ENCODE measurements around the gene PWWP2B.

DNA sequence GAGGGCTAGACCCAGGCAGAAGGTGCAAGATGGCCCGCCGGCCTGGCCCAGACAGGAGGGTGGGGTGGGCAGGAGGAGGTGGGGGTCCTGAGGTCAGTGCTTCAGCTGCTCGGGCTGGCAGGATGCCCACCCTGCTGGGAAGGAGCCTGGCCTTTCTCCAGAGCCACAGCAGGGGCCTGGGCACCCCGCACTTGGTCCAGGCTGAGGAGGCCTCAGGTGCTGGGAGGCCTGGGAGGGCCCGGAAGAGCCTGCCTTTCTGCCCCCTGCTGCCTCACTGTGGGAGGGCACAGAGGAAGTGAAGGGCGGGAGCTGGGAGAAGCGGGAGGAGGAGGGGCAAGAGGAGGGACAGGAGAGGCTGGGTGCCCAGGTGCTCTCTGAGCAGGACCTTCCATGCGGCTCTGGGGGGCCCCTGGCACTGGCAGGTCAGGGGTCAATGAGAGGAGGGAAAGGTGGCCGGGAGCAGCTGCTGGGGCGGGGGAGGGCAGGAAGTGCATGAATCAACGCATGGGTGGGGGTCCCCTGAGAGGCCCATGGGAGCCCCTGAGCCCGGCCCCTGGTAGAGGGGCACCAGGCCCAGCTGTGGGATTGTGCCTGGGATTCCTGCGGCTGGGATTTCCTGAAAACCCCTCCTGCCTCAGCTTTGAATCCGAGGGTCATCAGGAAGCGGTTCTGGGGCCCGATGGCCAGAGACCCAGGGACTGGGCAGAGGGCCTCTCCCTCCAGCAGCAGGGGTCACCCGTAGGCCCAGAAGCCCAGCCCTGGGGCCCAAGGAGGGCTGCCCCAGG lies 49.9 kb downstream of the PWWP2B start:
- TF ChIP-seq CTBP1 (IDR thresholded peaks at IDR 0.05; ENCODE audit: borderline replicate concordance): no peak
- no peak for TF ChIP-seq FOXK2 (IDR thresholded peaks at IDR 0.05)
- no peak for TF ChIP-seq TARDBP (IDR thresholded peaks at IDR 0.05)
- TF ChIP-seq FOXA1 (IDR thresholded peaks at IDR 0.05): no peak
- TF ChIP-seq FOXM1 (IDR thresholded peaks at IDR 0.05; ENCODE audit: borderline replicate concordance): no peak
- TF ChIP-seq ARNT (IDR thresholded peaks at IDR 0.05): no peak
- no peak for TF ChIP-seq ZNF384 (IDR thresholded peaks at IDR 0.05)
- no peak for TF ChIP-seq ELF4 (IDR thresholded peaks at IDR 0.05)
- no peak for TF ChIP-seq SP1 (IDR thresholded peaks at IDR 0.05)
- no peak for TF ChIP-seq LEF1 (IDR thresholded peaks at IDR 0.05; ENCODE audit: borderline replicate concordance)
- TF ChIP-seq NFRKB (IDR thresholded peaks at IDR 0.05): no peak
- no peak for TF ChIP-seq BHLHE40 (IDR thresholded peaks at IDR 0.05; ENCODE audit: borderline replicate concordance)
- TF ChIP-seq HDGF (IDR thresholded peaks at IDR 0.05; ENCODE audit: borderline replicate concordance): no peak

All from HEK293T (cell line).